H1 (cell line): Measurements from ENCODE around the gene ZFP36L1. TPM values are rescaled to one million over a fixed set of nuclear protein-coding genes. Genes with fewer than 3 reads are reported as not detected.
A peak's percentile ranks its signal among the peaks of the same experiment; 100 is the strongest.

Source experiments
- ASH2L ChIP-seq: fragments of 200-600, 300-600 bp; sonication (generic); IDR thresholded peaks from one replicate; pipeline ENCODE4 v1.7.1; 2017; ENCODE audit warnings: low read length
- ATF2 ChIP-seq: IDR thresholded peaks from 2 replicates; pipeline ENCODE4 v1.6.1; 2012; ENCODE audit warnings: low read length, inconsistent platforms
- BCL11A ChIP-seq, 2 experiments: IDR thresholded peaks; one replicate each; pipeline ENCODE4 v1.6.1; 2011; ENCODE audit warnings: low read depth in 2 of 2, low read length in 2 of 2, mild to moderate bottlenecking in 2 of 2
- CBX5 ChIP-seq: fragments of 300-800, 300-1000 bp; sonication (generic); IDR thresholded peaks from 2 replicates; pipeline ENCODE4 v1.7.1; 2016; ENCODE audit warnings: antibody characterized with exemption, low read length, low read depth
- CEBPB ChIP-seq: IDR thresholded peaks from 2 replicates; pipeline ENCODE4 v1.6.1; 2012; ENCODE audit warnings: low read depth, low read length
- CHD1 ChIP-seq: IDR thresholded peaks from 2 replicates; pipeline ENCODE4 v1.6.1; 2012; ENCODE audit warnings: low read depth, low read length, improper control_type of control experiment
- CTCF ChIP-seq, 3 experiments: IDR thresholded peaks; 1 replicate in 2 of 3; 2 replicates in 1 of 3; pipeline versions ENCODE4 v1.5.1 to v1.6.1; 2011; ENCODE audit warnings: low read length in 3 of 3, mild to moderate bottlenecking in 3 of 3, inconsistent platforms in 2 of 3, low read depth in 1 of 3, moderate library complexity in 1 of 3; ENCODE audit not compliant: insufficient read depth in 1 of 3; ENCODE audit errors: control extremely low read depth in 1 of 3
- EP300 ChIP-seq, 2 experiments: IDR thresholded peaks; 1 replicate in 1 of 2; 2 replicates in 1 of 2; pipeline ENCODE4 v1.6.1; 2011 to 2012; ENCODE audit warnings: low read depth in 2 of 2, low read length in 2 of 2, mild to moderate bottlenecking in 2 of 2, borderline replicate concordance in 1 of 2, inconsistent platforms in 1 of 2, moderate library complexity in 1 of 2
- EZH2 ChIP-seq: fragments of 200-600 bp; sonication (generic); IDR thresholded peaks from 2 replicates; pipeline ENCODE4 v1.7.1; 2012; ENCODE audit warnings: low read depth, mild to moderate bottlenecking, moderate library complexity, low read length, inconsistent platforms; ENCODE audit not compliant: severe bottlenecking
- HDAC2 ChIP-seq, 2 experiments: fragments of 300-600 bp in 1 of 2; sonication (generic) in 1 of 2; IDR thresholded peaks; 2 replicates each; pipeline ENCODE4 v1.6.1; 2011 to 2012; ENCODE audit warnings: low read depth in 2 of 2, low read length in 2 of 2, mild to moderate bottlenecking in 2 of 2, moderate library complexity in 2 of 2, borderline replicate concordance in 1 of 2, inconsistent platforms in 1 of 2
- KDM4A ChIP-seq: IDR thresholded peaks from one replicate; pipeline ENCODE4 v1.7.1; 2012; ENCODE audit warnings: low read depth, mild to moderate bottlenecking, moderate library complexity, low read length, inconsistent platforms; ENCODE audit not compliant: severe bottlenecking
- RBBP5 ChIP-seq: IDR thresholded peaks from 2 replicates; pipeline ENCODE4 v1.7.1; 2012; ENCODE audit warnings: low read depth, mild to moderate bottlenecking, inconsistent platforms, low read length, moderate library complexity, borderline replicate concordance
- RFX5 ChIP-seq: IDR thresholded peaks from 2 replicates; pipeline ENCODE4 v1.6.1; 2011; ENCODE audit warnings: low read depth, low read length, improper control_type of control experiment, borderline replicate concordance
- RNF2 ChIP-seq: fragments of 200-900, 300-1000 bp; sonication (generic); IDR thresholded peaks from 2 replicates; pipeline ENCODE4 v1.7.1; 2016; ENCODE audit warnings: borderline replicate concordance, low read depth, mild to moderate bottlenecking, antibody characterized with exemption, low read length; ENCODE audit not compliant: poor library complexity, severe bottlenecking; ENCODE audit errors: missing control alignments
- SIN3A ChIP-seq, 2 experiments: IDR thresholded peaks in 1 of 2; conservative IDR thresholded peaks in 1 of 2; 2 replicates each; pipeline ENCODE4 v1.6.1; 2011 to 2012; ENCODE audit warnings: low read length in 2 of 2, improper control_type of control experiment in 1 of 2, low read depth in 1 of 2, mild to moderate bottlenecking in 1 of 2
- SP4 ChIP-seq: IDR thresholded peaks from 2 replicates; pipeline ENCODE4 v1.6.1; 2012; ENCODE audit warnings: low read length, inconsistent platforms
- TAF1 ChIP-seq: IDR thresholded peaks from 2 replicates; pipeline ENCODE4 v1.6.1; 2011; ENCODE audit warnings: mild to moderate bottlenecking, low read depth, low read length
- YY1 ChIP-seq: IDR thresholded peaks from 2 replicates; pipeline ENCODE4 v1.6.1; 2011; ENCODE audit warnings: low read depth, mild to moderate bottlenecking, low read length
- polyA plus RNA-seq, 7 experiments: library from polyadenylated mRNA; depleted of rRNA in 3 of 7; stranded (reverse) in 5 of 7; unstranded in 2 of 7; fragments of >200 nt in 5 of 7; fragments of 200-250 nt in 2 of 7; gene quantifications; 1 replicate in 5 of 7; 2 replicates in 1 of 7; 4 replicates in 1 of 7; pipeline versions ENCODE4 v1.2.1 to v1.2.3, GENCODE V29; 2011 to 2013; ENCODE audit warnings: missing spikeins in 2 of 7, mixed read lengths in 2 of 7
- total RNA-seq: library from RNA; stranded (reverse); fragmentation: NEBNext Ultra II Directional; extraction: Animal tissue kit (Norgen Biotek cat#: 25700); gene quantifications from 2 replicates; pipeline ENCODE4 v1.2.1, GENCODE V29; 2021

The ZFP36L1 gene
- total and polyA plus RNA-seq, 2 of the 8 experiments (the other 6 are each of a cell fraction or from before 2014, with no cell fraction given): 80.4 to 132 TPM

- peak; percentile 26 to 89; a peak in 2 of 3 replicates for TF ChIP-seq EP300 (IDR thresholded peaks at IDR 0.05; ENCODE audit: borderline replicate concordance in 1 of 2, low read depth in 2 of 2, low read length in 2 of 2)
- TF ChIP-seq SP4: no peak
- TF ChIP-seq CTCF (IDR thresholded peaks at IDR 0.05; ENCODE audit: control extremely low read depth in 1 of 3, insufficient read depth in 1 of 3, low read depth in 1 of 3, low read length in 3 of 3): no peak
- no peak for TF ChIP-seq ASH2L
- TF ChIP-seq RBBP5: no peak
- TF ChIP-seq TAF1: peak; percentile 88
- TF ChIP-seq KDM4A: peak; percentile 1
- no peak for TF ChIP-seq HDAC2 (IDR thresholded peaks at IDR 0.05; ENCODE audit: borderline replicate concordance in 1 of 2, low read depth in 2 of 2, low read length in 2 of 2)
- TF ChIP-seq CHD1: peak; percentile 69
- peak; percentile 78; the same call in 1 of the 2 replicates for TF ChIP-seq ATF2
- TF ChIP-seq YY1: peak; percentile 81
- no peak for TF ChIP-seq EZH2
- peak; percentile 74 to 75; a peak in 2 of 4 replicates for TF ChIP-seq SIN3A (conservative IDR thresholded peaks at IDR 0.05 in 1 of 2, IDR thresholded peaks at IDR 0.05 in 1 of 2; ENCODE audit: low read depth in 1 of 2, low read length in 2 of 2)
- no peak for TF ChIP-seq CBX5
- no peak for TF ChIP-seq BCL11A (IDR thresholded peaks at IDR 0.05; ENCODE audit: low read depth in 2 of 2, low read length in 2 of 2)
- no peak for TF ChIP-seq RFX5
- TF ChIP-seq CEBPB: no peak
- no peak for TF ChIP-seq RNF2
Observed at GRCh38 chr14:68792979-68793733, at the start of gene ZFP36L1 (continued).
